ENCODE results near the gene ANO7.
"Not testable (repeated sequence)": the region's sequence is repeated elsewhere in the genome, so short reads cannot be mapped to it uniquely, and the experiment has no call there.

ANO7 gene

DNA sequence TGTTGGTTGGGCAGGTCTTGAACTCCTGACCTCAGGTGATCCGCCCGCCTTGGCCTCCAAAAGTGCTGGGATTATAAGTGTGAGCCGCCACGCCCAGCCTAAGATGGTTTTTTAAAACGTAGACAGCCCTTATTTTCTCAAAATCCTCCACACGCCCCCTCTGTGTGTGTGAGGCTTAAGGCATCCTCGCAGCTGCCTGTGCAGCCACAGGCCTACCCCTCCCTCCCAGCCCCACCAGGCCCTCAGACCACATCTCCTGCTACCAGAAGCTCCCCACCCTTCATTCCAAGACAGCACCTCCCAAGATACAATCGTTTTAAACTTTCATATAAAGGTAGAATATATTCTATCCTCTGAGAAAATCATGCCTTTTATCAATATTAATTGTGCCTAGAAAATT is 4.8 kb downstream of the ANO7 start:
- no peak for DNase-seq (ENCODE audit: low spot score)

DNA sequence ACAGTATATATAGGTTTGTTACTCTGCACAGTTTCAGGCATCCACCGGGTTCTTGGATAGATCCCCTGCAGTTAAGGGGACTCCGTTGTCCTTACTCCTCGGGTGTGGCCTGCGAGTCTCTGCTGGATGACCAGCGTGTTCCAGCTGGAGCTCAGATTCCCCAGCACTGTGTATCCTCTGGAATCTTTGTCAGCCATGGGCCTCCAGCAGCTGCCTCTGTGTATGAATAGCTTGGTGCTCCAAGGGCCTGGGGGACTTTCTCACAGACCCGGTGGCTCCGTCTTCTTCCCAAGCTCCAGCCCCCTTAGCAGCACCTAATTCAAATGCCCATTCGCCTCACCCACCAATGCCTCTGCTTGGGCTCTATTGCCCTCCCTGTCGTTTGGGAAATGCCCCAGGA is 6.3 kb downstream of the ANO7 start:
- no peak for DNase-seq (ENCODE audit: low spot score)

DNA sequence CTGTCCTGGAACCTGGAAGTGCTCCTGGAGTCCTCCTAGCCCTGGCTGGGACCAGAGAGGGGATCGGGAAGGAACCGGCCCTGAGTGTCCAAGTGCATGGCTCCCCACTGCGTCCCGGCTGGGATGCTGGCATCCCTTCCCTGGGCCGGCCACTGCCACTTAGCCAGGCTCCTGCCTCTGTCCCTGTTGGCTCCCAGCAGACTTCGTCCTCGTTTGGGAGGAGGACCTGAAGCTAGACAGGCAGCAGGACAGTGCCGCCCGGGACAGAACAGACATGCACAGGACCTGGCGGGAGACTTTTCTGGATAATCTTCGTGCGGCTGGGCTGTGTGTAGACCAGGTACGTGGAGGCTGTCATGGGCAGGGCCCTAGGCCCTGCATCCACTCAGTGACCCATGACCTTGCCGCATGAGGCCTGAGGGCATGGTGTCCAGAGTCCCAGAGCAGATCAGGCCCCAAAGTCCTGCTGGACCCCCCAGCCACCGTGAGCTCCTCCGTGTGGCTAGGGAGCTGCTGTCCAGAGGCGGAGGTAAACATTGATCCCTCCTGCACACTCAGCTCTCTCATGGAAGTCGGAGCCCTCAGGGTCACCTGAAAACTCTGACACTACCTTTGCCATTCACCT is 7.1 kb downstream of the ANO7 start:
- no peak for DNase-seq (ENCODE audit: low spot score)

DNA sequence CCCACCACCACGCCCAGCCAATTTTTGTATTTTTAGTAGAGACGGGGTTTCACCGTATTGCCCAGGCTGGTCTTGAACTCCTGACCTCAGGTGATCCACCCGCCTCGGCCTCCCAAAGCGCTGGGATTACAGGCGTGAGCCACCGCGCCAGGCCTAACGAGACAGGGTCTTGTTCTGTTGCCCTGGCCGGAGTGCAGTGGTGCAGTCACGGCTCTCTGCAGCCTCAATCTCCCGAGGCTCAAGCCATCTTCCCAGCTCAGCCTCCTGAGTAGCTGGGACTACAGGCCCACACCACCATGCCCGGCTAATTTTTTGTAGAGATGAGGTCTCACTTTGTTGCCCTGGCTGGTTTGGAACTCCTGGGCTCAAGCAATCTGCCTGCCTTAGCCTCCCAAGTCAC is 8.8 kb downstream of the ANO7 start:
- DNase-seq (ENCODE audit: low spot score) = not testable (repeated sequence)

DNA sequence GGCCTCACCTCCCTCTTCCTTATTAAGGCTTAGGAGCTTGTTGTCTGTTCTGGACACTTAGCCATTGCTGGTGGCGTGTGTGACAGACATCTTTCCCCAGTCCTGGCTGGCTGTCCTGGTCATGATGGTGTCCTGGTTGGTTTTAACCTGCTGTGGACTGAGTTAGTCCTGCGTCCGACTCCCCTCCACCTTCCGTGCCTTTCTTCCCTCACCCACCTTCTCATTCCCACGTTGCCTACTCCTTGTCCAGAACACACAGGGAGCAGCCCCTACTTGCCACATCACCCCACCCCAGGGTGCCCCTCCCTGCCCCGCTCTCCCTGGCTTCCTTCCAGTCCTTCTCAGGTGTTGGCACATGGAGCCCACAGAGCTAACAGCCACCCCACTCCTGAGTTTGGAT is 9.5 kb downstream of the ANO7 start:
- no peak for DNase-seq (ENCODE audit: low spot score)

DNA sequence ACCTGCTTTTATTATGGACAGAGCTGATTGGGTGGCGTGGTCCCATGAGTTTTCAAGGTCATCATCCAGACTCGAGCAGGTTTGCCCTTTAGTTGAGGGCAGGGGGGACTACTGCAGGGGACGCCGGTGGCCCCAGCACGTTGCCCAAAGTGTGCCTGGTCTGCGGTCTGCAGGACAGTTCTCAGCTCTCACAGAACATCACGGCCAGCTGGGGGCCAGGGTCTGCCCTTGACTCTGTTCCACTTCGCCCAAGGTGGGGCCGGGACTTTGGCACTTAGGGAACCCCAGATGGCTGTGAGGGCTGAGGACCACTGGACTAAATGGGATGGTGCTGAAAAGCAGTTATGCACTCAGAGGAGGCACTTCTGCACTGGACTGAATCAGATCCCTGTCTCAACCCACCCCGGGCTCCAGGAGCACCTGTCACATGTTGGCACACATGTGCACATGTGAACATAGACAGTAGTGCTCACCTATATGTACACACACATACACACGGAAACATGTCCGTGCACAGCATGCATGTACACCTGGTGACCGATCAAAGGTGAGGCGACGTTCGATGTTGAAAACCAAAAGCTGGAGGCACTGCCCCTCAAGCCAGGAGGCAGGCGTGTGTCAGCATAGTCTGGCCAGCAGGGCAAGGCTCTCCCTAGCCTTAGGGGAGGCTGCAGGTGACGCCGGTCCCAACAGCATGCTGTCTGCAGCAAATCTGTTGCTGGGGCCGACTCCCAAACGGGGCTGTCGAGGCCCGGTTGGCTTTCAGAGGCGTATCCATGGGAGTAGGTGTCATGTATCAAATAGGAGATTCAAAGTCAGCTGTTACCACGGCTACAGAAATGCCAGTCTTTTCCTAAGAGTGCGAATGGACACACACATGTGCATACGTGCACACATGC is 10.2 kb downstream of the ANO7 start:
- DNase-seq (ENCODE audit: low spot score) = no peak

DNA sequence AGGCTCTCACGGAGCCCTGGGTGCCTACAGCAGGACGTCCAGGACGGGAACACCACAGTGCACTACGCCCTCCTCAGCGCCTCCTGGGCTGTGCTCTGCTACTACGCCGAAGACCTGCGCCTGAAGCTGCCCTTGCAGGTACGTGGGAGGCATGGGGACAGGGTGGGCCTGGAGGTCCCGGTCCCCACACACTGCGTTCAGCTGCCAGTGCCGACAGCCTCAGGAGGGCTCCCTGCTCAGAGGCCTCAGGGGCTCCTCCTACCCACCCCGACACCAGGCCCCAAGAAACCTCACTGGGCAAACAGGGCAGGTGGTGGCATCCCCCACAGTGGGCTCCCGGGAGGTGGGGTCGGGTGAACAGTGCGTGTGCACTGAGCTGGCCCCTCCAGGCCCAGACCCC is 10.8 kb downstream of the ANO7 start:
- no peak for DNase-seq (ENCODE audit: low spot score)

DNA sequence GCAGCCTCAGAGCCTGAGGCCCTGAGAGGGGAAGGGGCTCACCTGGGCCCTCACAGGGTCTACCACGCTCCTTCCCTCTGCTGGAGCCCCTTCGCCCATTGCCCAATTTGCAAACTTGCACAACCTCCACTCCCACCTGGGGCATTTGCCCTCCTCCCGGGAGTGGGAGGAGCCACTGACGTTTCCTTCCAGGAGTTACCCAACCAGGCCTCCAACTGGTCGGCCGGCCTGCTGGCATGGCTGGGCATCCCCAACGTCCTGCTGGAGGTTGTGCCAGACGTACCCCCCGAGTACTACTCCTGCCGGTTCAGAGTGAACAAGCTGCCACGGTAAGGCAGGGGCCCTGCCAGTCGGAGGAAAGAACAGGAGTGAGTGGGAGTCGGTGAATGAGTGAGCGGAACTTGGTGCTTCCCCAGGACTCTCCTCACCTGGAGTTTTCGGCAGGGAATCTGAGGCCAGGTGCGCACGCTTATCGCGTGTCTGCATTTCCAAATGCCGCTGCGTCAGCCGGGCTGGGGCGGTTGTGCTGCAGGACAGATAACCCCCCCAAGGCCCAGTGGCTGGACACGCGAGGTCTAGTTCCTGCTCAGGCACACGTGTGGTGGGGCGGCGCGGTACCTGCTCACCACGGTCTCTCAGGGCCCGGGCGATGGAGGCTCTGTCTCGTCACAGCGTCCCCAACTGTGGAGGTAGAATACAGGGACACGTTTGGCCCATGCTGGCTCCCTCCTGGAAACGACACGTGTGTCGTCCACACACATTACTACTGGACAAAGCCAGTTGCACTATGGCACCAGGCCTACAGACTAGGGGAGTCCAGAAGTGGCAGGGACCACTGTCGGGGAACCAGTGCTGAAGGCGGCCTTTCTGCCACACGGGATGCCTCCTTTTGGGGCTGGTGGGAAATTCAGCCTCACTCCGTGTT is 11.7 kb downstream of the ANO7 start:
- no peak for DNase-seq (ENCODE audit: low spot score)

DNA sequence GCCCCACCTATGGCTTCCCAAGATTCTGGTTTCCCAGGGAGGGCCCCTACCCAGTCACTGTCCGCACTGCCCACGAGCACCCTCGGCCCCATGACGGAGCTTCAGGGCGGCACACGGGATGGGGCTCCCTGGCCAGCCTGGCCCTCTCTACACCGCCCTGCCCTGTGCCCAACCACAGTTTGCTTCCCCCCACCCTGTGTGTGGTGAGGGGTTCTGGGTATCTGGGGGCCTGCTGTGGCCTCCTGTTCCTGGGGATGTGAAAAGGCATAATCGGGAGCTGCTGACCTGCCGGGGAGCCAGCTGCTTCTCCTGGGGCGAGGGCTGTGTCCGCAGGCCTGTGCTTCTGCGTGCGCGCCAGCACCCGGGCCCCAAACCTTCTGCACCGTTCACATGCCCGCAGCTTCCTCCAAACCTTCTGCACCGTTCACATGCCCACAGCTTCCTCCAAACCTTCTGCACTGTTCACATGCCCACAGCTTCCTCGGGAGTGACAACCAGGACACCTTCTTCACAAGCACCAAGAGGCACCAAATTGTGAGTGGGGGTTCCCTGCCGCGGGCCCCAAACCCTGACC is 12.4 kb downstream of the ANO7 start:
- DNase-seq (ENCODE audit: low spot score) = no peak

DNA sequence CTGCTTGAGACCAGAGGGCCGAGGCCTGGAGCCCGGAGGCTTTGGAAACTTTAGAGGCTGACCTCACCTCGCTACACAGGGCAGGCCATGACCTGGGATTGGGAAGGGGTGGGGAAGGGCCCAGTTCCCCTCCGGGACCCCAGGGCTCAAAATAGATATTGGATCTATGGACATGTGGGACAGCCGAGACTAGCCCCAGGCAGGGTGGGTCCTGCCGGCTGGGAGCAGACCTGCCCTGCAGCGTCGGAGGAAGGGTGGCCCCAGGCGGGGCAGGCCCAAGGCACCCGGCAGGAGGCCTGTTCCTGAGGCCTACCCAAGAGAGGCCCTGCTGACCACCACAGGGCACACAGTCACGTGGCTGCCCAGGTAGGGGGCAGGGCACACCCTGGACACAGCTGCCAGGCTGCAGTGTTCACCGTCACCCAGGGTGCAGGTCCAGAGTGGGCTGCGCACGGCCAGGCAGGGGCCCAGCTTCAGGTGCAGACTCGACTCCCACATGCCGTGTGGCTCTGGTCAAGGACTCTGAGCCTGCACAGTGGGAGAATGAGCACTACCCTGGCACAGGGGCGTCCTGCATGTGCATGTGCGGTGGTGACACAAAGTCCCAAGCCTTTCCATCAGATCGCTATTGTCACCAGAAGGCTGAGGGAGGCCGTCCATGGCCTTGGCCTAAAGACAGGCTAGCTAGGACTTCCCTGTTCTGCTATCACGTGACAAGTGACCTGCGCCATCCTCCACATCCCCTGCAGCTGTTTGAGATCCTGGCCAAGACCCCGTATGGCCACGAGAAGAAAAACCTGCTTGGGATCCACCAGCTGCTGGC is 13.2 kb downstream of the ANO7 start:
- no peak for DNase-seq (ENCODE audit: low spot score)

DNA sequence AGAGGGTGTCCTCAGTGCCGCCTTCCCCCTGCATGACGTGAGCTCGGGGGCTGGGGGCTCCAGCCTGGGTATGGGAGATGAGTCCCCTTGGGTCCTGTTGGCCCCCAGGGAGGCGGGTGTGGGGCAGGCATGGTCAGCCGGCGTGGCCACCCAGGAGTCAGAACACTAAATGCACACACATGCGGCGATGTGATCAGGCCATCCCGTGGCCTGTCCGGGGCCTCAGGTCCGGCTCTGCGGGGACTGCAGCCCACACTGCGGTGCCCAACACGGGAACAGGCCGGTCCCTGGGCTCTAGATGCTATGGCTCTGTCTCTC is 13.8 kb downstream of the ANO7 start:
- no peak for DNase-seq (ENCODE audit: low spot score)

DNA sequence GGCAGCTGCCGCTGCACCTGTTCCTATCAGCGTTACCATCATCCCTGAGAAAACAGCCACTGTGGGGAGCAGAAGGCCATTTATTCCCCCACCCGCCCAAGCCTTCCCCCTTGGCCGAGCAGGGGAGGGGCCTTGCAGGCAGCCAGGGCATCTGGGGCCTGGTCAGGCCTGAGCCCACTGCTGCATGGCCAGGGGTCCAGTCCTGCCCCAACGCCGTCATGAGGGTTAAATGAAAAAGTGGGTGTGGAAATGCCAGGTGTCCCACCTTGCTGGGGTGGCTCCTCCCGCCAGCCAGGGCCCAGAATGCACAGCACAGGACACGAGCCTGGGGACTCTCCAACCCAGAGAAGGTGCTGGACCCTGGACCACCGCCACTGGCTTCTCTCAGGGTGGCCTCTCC is 14.2 kb downstream of the ANO7 start:
- no peak for DNase-seq (ENCODE audit: low spot score)

DNA sequence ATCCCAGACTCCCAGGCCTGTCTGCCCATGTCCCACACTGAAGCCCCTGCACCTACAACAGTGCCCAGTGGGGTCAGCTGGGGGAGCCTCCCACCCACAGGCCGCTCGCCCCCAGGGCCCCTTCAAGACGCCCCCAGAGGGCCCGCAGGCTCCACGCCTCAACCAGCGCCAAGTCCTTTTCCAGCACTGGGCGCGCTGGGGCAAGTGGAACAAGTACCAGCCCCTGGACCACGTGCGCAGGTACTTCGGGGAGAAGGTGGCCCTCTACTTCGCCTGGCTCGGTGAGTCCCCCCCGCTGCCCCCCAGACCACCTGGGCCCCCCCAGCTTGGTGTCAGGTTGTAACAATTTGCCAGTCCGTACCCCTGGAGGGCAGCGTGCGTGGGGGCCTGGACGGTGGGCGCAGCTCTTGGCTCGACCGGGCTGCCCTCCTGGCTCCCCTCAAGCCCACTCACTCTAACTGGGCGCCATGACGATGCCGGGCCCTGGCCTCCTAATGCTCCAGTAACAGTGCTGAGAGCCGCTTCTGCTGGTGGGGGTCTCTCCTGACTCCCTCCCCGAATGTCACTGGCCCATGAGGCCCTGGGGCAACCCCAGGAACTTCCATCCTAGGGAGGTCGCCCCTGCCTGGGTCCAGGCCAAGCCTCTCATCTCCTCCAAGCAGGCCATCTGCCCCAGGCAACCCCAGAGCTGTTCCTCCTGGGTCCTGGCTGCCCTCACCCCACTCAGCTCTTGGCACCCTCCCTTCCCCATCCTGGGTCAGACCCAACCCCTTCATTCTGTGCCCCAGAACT is 14.9 kb downstream of the ANO7 start:
- DNase-seq (ENCODE audit: low spot score) = no peak

DNA sequence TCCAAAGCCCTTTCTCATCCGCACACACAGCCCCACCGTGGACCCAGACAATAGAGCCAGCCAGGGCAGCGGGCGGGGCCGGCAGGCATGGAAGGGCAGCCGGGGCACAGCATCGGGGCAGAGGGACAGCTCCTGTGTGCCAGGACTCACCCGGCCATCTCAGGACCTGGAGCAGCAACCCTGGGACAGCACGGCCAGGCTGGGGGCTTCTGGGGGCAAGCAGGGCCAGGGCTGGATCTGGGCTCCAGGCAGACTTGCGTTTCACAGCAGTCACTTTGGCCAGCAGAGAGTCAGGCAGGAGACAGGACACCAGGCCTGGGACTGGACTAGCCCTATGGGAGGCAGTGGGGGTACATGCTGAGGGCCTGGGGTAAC is 15.5 kb downstream of the ANO7 start:
- DNase-seq (ENCODE audit: low spot score) = no peak

DNA sequence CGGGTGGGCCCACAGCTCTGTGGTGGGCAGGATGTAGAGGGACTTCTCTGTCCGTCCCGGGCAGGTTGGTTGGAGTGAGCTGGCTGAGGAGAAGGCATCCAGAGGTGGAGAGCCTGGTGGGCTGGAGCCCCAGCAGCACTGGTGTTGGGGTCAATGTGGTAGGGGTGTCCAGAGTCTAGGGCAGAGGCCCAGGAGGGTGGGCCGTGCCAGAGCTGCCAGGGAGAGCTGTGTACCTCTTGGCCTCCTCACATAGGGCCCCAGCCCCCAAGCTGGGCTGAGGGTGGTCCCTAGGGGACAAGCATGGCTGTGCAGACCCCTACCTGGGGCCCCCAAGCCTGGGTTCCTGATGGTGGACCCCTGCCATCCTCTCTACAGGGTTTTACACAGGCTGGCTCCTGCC is 16.0 kb downstream of the ANO7 start:
- no peak for DNase-seq (ENCODE audit: low spot score)

DNA sequence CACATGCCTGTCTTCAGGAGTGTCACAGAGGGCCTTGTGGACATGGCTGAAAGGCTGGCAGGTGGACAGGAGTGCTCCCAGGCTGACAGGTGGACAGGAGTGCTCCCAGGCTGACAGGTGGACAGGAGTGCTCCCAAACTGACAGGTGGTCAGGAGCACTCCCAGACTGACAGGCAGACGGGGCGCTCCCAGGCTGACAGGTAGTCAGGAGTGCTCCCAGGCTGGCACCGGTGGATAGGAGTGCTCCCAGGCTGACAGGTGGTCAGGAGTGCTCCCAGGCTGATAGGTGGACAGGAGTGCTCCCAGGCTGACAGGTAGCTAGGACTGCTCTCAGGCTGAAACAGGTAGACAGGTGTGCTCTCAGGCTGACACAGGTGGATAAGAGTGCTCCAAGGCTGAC is 16.6 kb downstream of the ANO7 start:
- no peak for DNase-seq (ENCODE audit: low spot score)

DNA sequence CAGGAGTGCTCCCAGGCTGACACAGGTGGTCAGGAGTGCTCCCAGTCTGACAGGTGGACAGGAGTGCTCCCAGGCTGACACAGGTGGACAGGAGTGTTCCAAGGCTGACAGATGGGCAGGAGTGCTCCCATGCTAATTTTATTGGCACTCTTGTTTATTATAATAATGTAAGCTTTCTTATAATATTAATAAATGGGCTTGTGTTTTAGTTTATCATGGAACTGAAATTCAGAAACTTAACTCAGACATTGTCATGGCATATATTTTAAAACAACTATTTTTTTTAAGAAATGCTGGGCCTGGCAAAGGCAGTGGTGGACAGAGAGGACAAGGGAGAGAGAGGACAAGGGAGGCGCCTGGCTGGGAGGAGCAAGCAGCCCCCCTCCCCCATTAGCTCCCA is 18.7 kb downstream of the ANO7 start:
- DNase-seq (ENCODE audit: low spot score) = no peak

DNA sequence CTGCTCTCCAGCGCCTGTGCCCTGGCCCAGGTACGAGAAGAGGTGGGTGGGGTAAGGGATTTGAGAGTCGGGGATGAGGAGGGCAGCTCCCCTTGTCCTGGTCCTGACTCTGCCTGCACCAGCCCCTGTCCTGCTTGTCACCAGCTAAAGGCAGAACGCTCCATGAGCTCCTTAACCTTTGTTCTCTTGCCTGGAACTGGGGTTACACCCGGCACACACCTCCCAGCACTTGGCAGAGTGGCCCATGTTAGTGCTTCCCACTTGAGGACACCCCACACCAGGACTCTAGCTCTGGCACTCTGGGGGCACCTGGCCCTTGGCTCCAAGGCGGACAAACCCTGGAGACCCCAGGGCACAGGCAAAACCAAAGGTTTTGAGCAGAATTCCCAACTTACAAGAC is 19.2 kb downstream of the ANO7 start:
- DNase-seq (ENCODE audit: low spot score) = no peak

DNA sequence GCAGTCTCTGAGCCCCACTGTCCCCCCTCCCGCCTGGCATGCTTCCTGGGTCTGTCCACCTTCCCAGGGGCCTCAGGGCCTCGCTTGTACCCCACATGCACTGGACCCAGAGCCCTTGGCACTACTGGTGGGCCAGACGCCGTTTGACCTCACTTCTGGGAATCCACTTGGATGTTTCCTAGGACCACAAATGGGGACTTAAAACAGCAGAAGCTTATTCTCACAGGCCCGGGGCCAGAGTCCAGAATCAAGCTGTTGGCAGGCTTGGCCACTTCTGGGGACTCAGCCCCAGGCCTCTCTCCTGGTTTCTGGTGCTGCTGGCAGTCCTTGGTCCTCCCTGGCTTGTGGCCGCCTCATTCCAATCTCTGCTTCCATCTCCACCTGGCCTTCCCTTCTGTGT is 19.6 kb downstream of the ANO7 start:
- no peak for DNase-seq (ENCODE audit: low spot score)

DNA sequence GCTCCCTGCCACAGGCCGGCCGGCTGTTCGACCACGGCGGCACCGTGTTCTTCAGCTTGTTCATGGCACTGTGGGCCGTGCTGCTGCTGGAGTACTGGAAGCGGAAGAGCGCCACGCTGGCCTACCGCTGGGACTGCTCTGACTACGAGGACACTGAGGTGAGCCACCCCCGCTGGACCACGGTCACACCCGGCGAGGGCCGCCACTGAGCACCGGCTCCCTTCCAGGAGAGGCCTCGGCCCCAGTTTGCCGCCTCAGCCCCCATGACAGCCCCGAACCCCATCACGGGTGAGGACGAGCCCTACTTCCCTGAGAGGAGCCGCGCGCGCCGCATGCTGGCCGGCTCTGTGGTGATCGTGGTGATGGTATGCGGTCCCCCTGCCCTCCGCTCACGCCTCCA is 20.8 kb downstream of the ANO7 start:
- DNase-seq (ENCODE audit: low spot score) = no peak

DNA sequence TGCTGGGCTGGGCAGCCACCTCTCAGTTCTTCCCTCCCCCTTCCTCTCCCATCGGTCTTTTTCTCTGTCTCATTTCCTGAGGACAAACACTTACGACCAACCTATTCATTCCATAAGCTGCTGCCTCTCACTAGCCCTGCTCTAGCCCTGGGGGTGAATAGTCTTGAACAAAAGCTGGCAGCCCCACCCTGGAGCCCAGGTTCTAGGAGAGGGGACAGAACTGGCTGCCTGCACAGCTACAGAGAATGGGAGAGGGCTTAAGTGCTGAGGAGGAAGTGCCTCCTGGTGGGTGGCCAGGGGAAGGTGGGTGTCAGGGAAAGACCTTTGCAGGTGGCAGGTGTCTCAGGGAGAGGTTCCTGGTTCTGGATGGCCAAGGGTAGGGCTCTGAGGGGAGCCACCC is 22.8 kb downstream of the ANO7 start:
- DNase-seq (ENCODE audit: low spot score) = no peak

Measured in germinal center (tissue), 1 donor.